Astrocyte (in vitro differentiated cells and primary cell): ENCODE measurements around the gene RNU5D-1.

ENCODE experiments used
- EZH2 ChIP-seq: IDR thresholded peaks from 2 replicates; pipeline ENCODE4 v1.6.1; 2012; ENCODE audit warnings: mild to moderate bottlenecking, low read length, inconsistent platforms; ENCODE audit not compliant: insufficient read depth
- TF ChIP-seq, protein P1 (sequence below): IDR thresholded peaks from 2 replicates; pipeline ENCODE4 v1.5.1; 2011; ENCODE audit warnings: low read depth, mild to moderate bottlenecking, inconsistent platforms, low read length, moderate library complexity; ENCODE audit not compliant: insufficient read depth

DNA sequence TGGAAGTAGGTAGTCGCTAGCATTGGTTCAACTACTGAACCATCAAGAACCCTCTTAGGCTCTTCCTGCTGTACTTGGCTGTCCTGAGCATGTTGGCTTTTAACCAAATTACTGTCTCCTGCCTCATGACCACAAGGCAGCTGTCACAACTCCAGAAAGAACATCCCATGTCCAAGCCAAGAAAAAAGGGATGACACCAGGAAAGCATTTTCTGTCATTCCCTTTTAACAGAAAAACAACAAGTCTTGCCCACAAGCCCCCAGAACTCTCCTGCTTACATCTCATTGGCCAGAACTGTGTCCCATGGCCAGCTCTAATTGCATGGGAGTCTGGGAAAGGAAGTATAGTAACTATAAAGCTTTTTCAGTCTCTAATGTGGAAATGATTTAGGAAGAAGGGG, 2.4 kb upstream of the RNU5D-1 start:
- TF ChIP-seq, protein P1, sequence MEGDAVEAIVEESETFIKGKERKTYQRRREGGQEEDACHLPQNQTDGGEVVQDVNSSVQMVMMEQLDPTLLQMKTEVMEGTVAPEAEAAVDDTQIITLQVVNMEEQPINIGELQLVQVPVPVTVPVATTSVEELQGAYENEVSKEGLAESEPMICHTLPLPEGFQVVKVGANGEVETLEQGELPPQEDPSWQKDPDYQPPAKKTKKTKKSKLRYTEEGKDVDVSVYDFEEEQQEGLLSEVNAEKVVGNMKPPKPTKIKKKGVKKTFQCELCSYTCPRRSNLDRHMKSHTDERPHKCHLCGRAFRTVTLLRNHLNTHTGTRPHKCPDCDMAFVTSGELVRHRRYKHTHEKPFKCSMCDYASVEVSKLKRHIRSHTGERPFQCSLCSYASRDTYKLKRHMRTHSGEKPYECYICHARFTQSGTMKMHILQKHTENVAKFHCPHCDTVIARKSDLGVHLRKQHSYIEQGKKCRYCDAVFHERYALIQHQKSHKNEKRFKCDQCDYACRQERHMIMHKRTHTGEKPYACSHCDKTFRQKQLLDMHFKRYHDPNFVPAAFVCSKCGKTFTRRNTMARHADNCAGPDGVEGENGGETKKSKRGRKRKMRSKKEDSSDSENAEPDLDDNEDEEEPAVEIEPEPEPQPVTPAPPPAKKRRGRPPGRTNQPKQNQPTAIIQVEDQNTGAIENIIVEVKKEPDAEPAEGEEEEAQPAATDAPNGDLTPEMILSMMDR, result no peak
- no peak for TF ChIP-seq EZH2
